HG03196 (cell line): Measurements from ENCODE around the gene VCAM1.
"Not testable (repeated sequence)": the region's sequence is repeated elsewhere in the genome, so short reads cannot be mapped to it uniquely, and the experiment has no call there.

Experiments
- ATAC-seq: cut with Tn5 transposase; IDR thresholded peaks from one replicate; pipeline ENCODE4 v1.9.1; 2021; ENCODE audit not compliant: unreplicated experiment

The VCAM1 gene

DNA sequence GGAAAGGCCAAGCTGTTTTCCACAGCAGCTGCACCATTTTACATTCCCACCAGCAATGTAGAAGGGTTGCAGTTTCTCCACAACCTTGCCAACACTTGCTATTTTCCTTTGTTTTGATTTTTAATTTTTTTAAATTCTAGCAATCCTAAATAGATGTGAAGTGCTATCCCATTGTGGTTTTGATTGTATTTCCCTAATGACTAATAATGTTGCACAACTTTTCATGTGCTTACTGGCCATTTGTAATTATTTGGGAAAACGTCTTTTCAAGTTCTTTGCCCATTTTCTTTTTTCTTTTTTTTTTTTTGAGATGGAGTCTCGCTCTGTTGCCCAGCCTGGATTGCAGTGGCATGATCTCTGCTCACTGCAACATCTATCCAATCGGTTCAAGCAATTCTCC, 53.9 kb downstream of the VCAM1 start:
- no peak for ATAC-seq

DNA sequence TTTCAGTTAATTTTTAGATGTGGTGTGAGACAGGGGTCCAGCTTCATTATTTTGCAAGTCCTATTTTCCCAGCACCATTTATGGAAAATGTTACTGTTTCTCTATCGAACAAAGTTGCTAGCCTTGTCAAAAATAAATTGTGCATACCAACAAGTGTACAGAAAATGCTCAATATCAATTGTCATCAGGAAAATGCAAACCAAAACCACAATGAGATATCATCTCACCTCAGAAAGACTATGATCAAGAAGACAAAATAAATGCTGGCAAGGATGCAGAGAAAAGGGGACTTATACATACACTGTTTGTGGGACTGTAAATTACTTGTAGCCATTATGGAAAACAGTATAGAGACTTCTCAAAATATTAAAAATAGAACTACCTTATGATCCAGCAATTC, 54.8 kb downstream of the VCAM1 start:
- ATAC-seq = no peak

DNA sequence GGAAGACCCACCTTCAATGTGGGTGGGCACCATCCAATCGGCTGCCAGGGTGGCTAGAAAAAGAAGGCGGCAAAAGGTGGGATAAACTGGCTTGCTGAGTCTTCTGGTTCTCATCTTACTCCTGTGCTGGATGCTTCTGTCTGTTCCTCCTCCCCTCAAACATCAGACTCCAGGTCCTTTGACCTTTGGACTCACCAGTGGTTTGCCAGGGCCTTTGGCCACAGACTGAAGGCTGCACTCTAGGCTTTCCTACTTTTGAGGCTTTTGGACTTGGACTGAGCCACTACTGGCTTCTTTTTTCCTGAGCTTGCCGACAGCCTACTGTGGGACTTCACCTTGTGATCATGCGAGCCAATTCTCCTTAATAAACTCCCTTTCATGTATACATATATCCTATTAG, 55.9 kb downstream of the VCAM1 start:
- ATAC-seq = no peak

- ATAC-seq = no peak
Observed at GRCh38 chr1:100778748-100779147, 59.2 kb downstream of the VCAM1 start.

DNA sequence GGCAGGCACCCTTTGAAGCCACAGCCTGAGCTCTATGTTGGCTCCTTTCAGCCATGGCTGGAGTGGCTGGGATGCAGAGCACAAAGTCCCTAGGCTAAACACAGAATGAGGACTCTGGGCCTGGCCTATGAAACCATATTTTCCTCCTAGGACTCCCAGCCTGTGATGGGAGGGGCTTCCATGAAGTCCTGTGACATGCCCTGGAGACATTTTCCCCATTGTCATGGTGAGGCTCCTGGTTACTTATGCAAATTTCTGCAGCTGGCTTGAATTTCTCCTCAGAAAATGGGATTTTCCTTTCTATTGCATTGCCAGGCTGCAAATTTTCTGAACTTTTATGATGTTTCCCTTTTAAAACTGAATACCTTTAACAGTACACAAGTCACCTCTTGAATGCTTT, 61.3 kb downstream of the VCAM1 start:
- no peak for ATAC-seq

- ATAC-seq = not testable (repeated sequence)
Observed at GRCh38 chr1:100781728-100782127, 62.2 kb downstream of the VCAM1 start.

- ATAC-seq = no peak
Observed at GRCh38 chr1:100782473-100783039, 63.0 kb downstream of the VCAM1 start.

DNA sequence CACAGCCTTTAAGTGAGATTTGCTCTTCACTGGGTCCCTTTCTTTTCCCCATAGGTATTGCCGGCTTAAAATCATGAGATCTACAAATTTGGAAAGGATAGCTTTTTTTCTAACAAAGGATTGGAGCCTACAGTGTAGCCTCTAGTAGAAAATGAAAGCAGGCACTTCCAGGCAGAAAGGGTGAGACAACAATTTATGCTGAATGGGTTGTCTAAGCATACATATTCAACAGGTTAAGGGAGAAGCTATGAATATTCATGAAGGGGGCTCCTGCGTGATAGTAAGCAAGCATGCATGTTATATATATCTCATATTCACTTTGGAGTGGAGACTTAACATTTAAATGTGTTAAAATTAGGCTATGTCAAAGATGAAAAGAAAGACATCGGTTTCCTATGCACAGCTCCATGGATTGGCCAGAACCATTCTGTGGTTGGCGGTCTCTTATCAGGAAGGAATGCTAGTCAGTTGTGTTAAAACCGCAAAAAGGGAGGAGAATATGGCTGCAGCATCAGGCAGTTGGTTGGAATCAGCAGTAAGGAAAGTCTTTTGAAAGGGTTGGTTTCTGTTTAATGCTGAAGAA, 66.0 kb downstream of the VCAM1 start:
- no peak for ATAC-seq

GRCh38 chr1:100786870-100787269, 67.3 kb downstream of the VCAM1 start:
- no peak for ATAC-seq
